GM23338 (cell line): ENCODE results near the gene POMT2. TPM values are rescaled to one million over a fixed set of nuclear protein-coding genes. Genes with fewer than 3 reads are reported as not detected.

Experiments
- ATAC-seq: fragments of 200-7000 bp; cut with Tn5 transposase; 3 replicates; pipeline ENCODE4 v1.9.1; 2020
- DNase-seq: peaks from one replicate; pipeline ENCODE4 v3.0.0-alpha.2; 2015; ENCODE audit warnings: low spot score
- H2AFZ ChIP-seq: fragments of 200-600 bp; sonication (generic); 2 replicates; pipeline ENCODE4 v1.8.0; 2016; ENCODE audit warnings: antibody characterized with exemption, mild to moderate bottlenecking, moderate library complexity
- H3F3A ChIP-seq: fragments of 200-600 bp; sonication (generic); replicated peaks from 2 replicates; pipeline ENCODE4 v1.8.0; 2017; ENCODE audit warnings: antibody characterized with exemption, mixed run types, low read depth
- H3K27ac ChIP-seq: fragments of 200-600 bp; sonication (generic); 2 replicates; pipeline ENCODE4 v1.6.1; 2016; ENCODE audit warnings: low read depth
- H3K27me3 ChIP-seq: fragments of 200-600 bp; sonication (generic); 2 replicates; pipeline ENCODE4 v1.8.0; 2016; ENCODE audit warnings: mild to moderate bottlenecking, mixed run types, moderate library complexity; ENCODE audit not compliant: insufficient read depth
- H3K36me3 ChIP-seq: fragments of 200-600 bp; sonication (generic); 2 replicates; pipeline ENCODE4 v1.8.0; 2016; ENCODE audit warnings: mild to moderate bottlenecking; ENCODE audit not compliant: insufficient read depth
- H3K4me1 ChIP-seq: fragments of 200-600 bp; sonication (generic); 2 replicates; pipeline ENCODE4 v1.8.0; 2016; ENCODE audit warnings: mild to moderate bottlenecking, moderate library complexity; ENCODE audit not compliant: insufficient read depth
- H3K4me2 ChIP-seq: fragments of 200-600 bp; sonication (generic); 2 replicates; pipeline ENCODE4 v1.7.1; 2017; ENCODE audit warnings: mixed run types
- H3K4me3 ChIP-seq: fragments of 200-600 bp; sonication (generic); 2 replicates; pipeline ENCODE4 v1.6.1; 2016; ENCODE audit warnings: mixed run types
- H3K79me2 ChIP-seq: fragments of 200-600 bp; sonication (generic); replicated peaks from 2 replicates; pipeline ENCODE4 v1.8.0; 2017; ENCODE audit warnings: mild to moderate bottlenecking; ENCODE audit not compliant: insufficient read depth
- H3K9me2 ChIP-seq: fragments of 200-600 bp; sonication (generic); 2 replicates; pipeline ENCODE4 v1.8.0; 2017; ENCODE audit not compliant: insufficient read depth
- H4K20me1 ChIP-seq: fragments of 200-600 bp; sonication (generic); replicated peaks from 2 replicates; pipeline ENCODE4 v1.8.0; 2017; ENCODE audit warnings: mild to moderate bottlenecking; ENCODE audit not compliant: insufficient read depth
- H3K27ac Mint-ChIP-seq: 2 replicates; pipeline ENCODE4 v1.8.0; 2020; ENCODE audit warnings: inconsistent platforms, mild to moderate bottlenecking, moderate library complexity, mixed read lengths
- H3K27me3 Mint-ChIP-seq: 3 replicates; pipeline ENCODE4 v1.8.0; 2022; ENCODE audit warnings: low read depth, mild to moderate bottlenecking, moderate library complexity, mixed read lengths, inconsistent platforms; ENCODE audit not compliant: insufficient read depth, poor library complexity
- H3K36me3 Mint-ChIP-seq: 3 replicates; pipeline ENCODE4 v1.8.0; 2021; ENCODE audit warnings: low read depth, mild to moderate bottlenecking, inconsistent platforms, moderate library complexity, mixed read lengths
- H3K4me1 Mint-ChIP-seq: 3 replicates; pipeline ENCODE4 v1.8.0; 2020; ENCODE audit warnings: mild to moderate bottlenecking, inconsistent platforms, mixed read lengths
- H3K4me3 Mint-ChIP-seq: 3 replicates; pipeline ENCODE4 v1.8.0; 2021; ENCODE audit warnings: moderate library complexity, mild to moderate bottlenecking, inconsistent platforms, mixed read lengths
- H3K9me3 Mint-ChIP-seq: 3 replicates; pipeline ENCODE4 v1.8.0; 2020; ENCODE audit warnings: moderate library complexity, mild to moderate bottlenecking, inconsistent platforms, mixed read lengths
- CTCF ChIP-seq, 2 experiments: fragments of 200-600 bp in 1 of 2; sonication (generic) in 1 of 2; conservative IDR thresholded peaks; 2 replicates each; pipeline versions ENCODE4 v1.5.1 to v1.6.1; 2016 to 2017; ENCODE audit warnings: antibody characterized with exemption in 2 of 2, low read depth in 2 of 2, mild to moderate bottlenecking in 2 of 2, moderate library complexity in 1 of 2
- NANOG ChIP-seq: IDR thresholded peaks from 2 replicates; pipeline ENCODE4 v1.6.1; 2016; ENCODE audit warnings: antibody characterized with exemption, borderline replicate concordance
- POLR2AphosphoS5 ChIP-seq: IDR thresholded peaks from 2 replicates; pipeline ENCODE4 v1.6.1; 2016; ENCODE audit warnings: antibody characterized with exemption, low read depth
- REST ChIP-seq: IDR thresholded peaks from one replicate; pipeline ENCODE4 v1.6.1; 2018; ENCODE audit warnings: antibody characterized with exemption; ENCODE audit not compliant: unreplicated experiment
- STAT1 ChIP-seq: IDR thresholded peaks from one replicate; pipeline ENCODE4 v1.6.1; 2016; ENCODE audit warnings: antibody characterized with exemption; ENCODE audit not compliant: unreplicated experiment
- ZNF114 ChIP-seq: fragments of 250-450 bp; sonication (Bioruptor Pico); IDR thresholded peaks from 2 replicates; pipeline ENCODE4 v1.5.0; 2020; ENCODE audit warnings: mild to moderate bottlenecking, moderate library complexity
- polyA plus RNA-seq: library from polyadenylated mRNA; unstranded; fragments of >200 nt; fragmentation: Nextera tagmentation; extraction: Ambion mirVana; gene quantifications from 2 replicates; pipeline ENCODE4 v1.2.1, GENCODE V29; 2016
- total RNA-seq: library from RNA; depleted of rRNA; stranded (reverse); fragments of >200 nt; shearing (Covaris generic); gene quantifications from 2 replicates; pipeline ENCODE4 v1.2.3, GENCODE V29; 2014

The POMT2 gene
- total and polyA plus RNA-seq, 2 experiments from 2014 or later = 24.3 to 29.9 TPM

GRCh38 chr14:77275041-77275580 lies 45.6 kb downstream of the POMT2 start:
- Mint-ChIP-seq H3K9me3 (no peaks in the 10 kb centered on the region), H3K4me1 (peaks cover 4% of the 10 kb centered on the region; the same call in 2 of the 3 replicates), H3K4me3 (no peak overlapping the region; the same call in 2 of the 3 replicates), H3K36me3 (peaks cover 7% of the 10 kb centered on the region; the same call in 1 of the 3 replicates), H3K27ac (no peak overlapping the region), H3K27me3 (peaks cover 34% of the 10 kb centered on the region)
- no peak overlapping the region for H3K4me3 ChIP-seq
- H2AFZ ChIP-seq = no peak overlapping the region
- no peak overlapping the region for H3K4me2 ChIP-seq
- H3K79me2 ChIP-seq = no peaks in the 10 kb centered on the region
- H3K27me3 ChIP-seq = peaks cover 31% of the 10 kb centered on the region
- H3K27ac ChIP-seq = no peak overlapping the region
- DNase-seq = no peak
- ATAC-seq = no peak
- no peaks in the 10 kb centered on the region; the same call in 1 of the 2 replicates for H4K20me1 ChIP-seq
- H3K4me1 ChIP-seq = no peaks in the 10 kb centered on the region
- H3K9me2 ChIP-seq = no peaks in the 10 kb centered on the region
- H3K36me3 ChIP-seq = no peaks in the 10 kb centered on the region
- no peaks in the 10 kb centered on the region for H3F3A ChIP-seq
- TF ChIP-seq REST = no peak

GRCh38 chr14:77273796-77274195 lies 46.9 kb downstream of the POMT2 start:
- H4K20me1 ChIP-seq = no peaks in the 10 kb centered on the region; the same call in 1 of the 2 replicates
- H3K4me1 ChIP-seq = no peaks in the 10 kb centered on the region; the same call in 1 of the 2 replicates
- no peak for DNase-seq
- H3K27me3 ChIP-seq = peaks cover 44% of the 10 kb centered on the region
- no peak for ATAC-seq
- no peaks in the 10 kb centered on the region for H3K9me2 ChIP-seq
- Mint-ChIP-seq H3K27me3 (peaks cover 44% of the 10 kb centered on the region), H3K9me3 (no peaks in the 10 kb centered on the region), H3K27ac (no peak overlapping the region), H3K36me3 (no peaks in the 10 kb centered on the region), H3K4me1 (peaks cover 10% of the 10 kb centered on the region), H3K4me3 (no peak overlapping the region)
- no peak overlapping the region for H3K4me2 ChIP-seq
- no peak overlapping the region for H3K27ac ChIP-seq
- TF ChIP-seq STAT1 = no peak
- no peak for TF ChIP-seq POLR2AphosphoS5
- no peak for TF ChIP-seq NANOG
- TF ChIP-seq CTCF (conservative IDR thresholded peaks at IDR 0.05; ENCODE audit: low read depth in 2 of 2) = no peak
- TF ChIP-seq REST = no peak
- TF ChIP-seq ZNF114 (CRISPR knock-in tag) = no peak
- no peak overlapping the region for H3K4me3 ChIP-seq
- no peaks in the 10 kb centered on the region for H3K36me3 ChIP-seq
- no peak overlapping the region for H2AFZ ChIP-seq
- H3K79me2 ChIP-seq = no peaks in the 10 kb centered on the region
- H3F3A ChIP-seq = peaks cover 3% of the 10 kb centered on the region; the same call in 1 of the 2 replicates
